ENCODE measurements around the gene RAB3IP. TPM values are rescaled to one million over a fixed set of nuclear protein-coding genes. Genes with fewer than 3 reads are reported as not detected.

Gene RAB3IP
- total RNA-seq, 1 experiment from 2014 or later = 39.4 TPM

GRCh38 chr12:69816082-69816481, 77.4 kb downstream of the RAB3IP start:
- no peak overlapping the region for H3K4me3 ChIP-seq (ENCODE audit: low read depth, low read length, poor library complexity, severe bottlenecking)
- BruUV-seq (replicated peaks) = no TSS peak
- intact Hi-C loops (cut with micrococcal nuclease; ENCODE audit: unreplicated experiment) = no loop called here
- ChIA-PET CTCF (no interaction called here), POLR2A (ENCODE audit: low non-redundant PET) (no interaction called here)
- no peaks in the 10 kb centered on the region for H3K9me3 ChIP-seq (ENCODE audit: low read depth, low read length, poor library complexity, severe bottlenecking)
- no peak overlapping the region for H3K27ac ChIP-seq (ENCODE audit: low read depth, low read length, poor library complexity, severe bottlenecking)
- H3K27me3 ChIP-seq (replicated peaks; ENCODE audit: insufficient read depth, low read depth, low read length, poor library complexity) = no peaks in the 10 kb centered on the region
- TF ChIP-seq EZH2 (IDR thresholded peaks at IDR 0.05; ENCODE audit: borderline replicate concordance, low read depth, low read length, poor library complexity, severe bottlenecking) = no peak
- TF ChIP-seq CTCF (conservative IDR thresholded peaks at IDR 0.05; ENCODE audit: low read depth, low read length) = no peak
- no peak for DNase-seq (ENCODE audit: low spot score)
- H3K36me3 ChIP-seq (ENCODE audit: insufficient read depth, low read length, poor library complexity, severe bottlenecking) = no peaks in the 10 kb centered on the region
- peaks cover 5% of the 10 kb centered on the region for H3K4me1 ChIP-seq (ENCODE audit: insufficient read depth, low read length, poor library complexity, severe bottlenecking)

GRCh38 chr12:69821032-69821455, 82.4 kb downstream of the RAB3IP start:
- peak overlapping the region; percentile 32 for H3K4me3 ChIP-seq (ENCODE audit: low read depth, low read length, poor library complexity, severe bottlenecking)
- BruUV-seq (replicated peaks) = no TSS peak
- DNase-seq (ENCODE audit: low spot score) = no peak
- POLR2A ChIA-PET (ENCODE audit: low non-redundant PET) = no interaction called here
- no peaks in the 10 kb centered on the region for H3K27me3 ChIP-seq (replicated peaks; ENCODE audit: insufficient read depth, low read depth, low read length, poor library complexity)
- H3K4me1 ChIP-seq (ENCODE audit: insufficient read depth, low read length, poor library complexity, severe bottlenecking) = peaks cover 32% of the 10 kb centered on the region
- no peaks in the 10 kb centered on the region for H3K9me3 ChIP-seq (ENCODE audit: low read depth, low read length, poor library complexity, severe bottlenecking)
- CTCF ChIA-PET = no interaction called here
- no peaks in the 10 kb centered on the region for H3K36me3 ChIP-seq (ENCODE audit: insufficient read depth, low read length, poor library complexity, severe bottlenecking)
- intact Hi-C loops (cut with micrococcal nuclease; ENCODE audit: unreplicated experiment) = loop anchor here (5.0 kb wide), 2 partner anchors 79 to 166 kb away; no protein-coding TSS in a partner anchor
- no peak for TF ChIP-seq EZH2 (IDR thresholded peaks at IDR 0.05; ENCODE audit: borderline replicate concordance, low read depth, low read length, poor library complexity, severe bottlenecking)
- no peak for TF ChIP-seq CTCF (conservative IDR thresholded peaks at IDR 0.05; ENCODE audit: low read depth, low read length)
- peak overlapping the region; percentile 81 for H3K27ac ChIP-seq (ENCODE audit: low read depth, low read length, poor library complexity, severe bottlenecking)

GRCh38 chr12:69821456-69822159, 82.9 kb downstream of the RAB3IP start:
- peak overlapping the region; percentile 81 for H3K27ac ChIP-seq (ENCODE audit: low read depth, low read length, poor library complexity, severe bottlenecking)
- TSS peak; percentile 73 for BruUV-seq (replicated peaks)

More at GRCh38 chr12:69821456-69822159, 82.9 kb downstream of the RAB3IP start:
- Histone ChIP-seq H3K36me3 (ENCODE audit: insufficient read depth, low read length, poor library complexity, severe bottlenecking) (no peaks in the 10 kb centered on the region), H3K9me3 (ENCODE audit: low read depth, low read length, poor library complexity, severe bottlenecking) (no peaks in the 10 kb centered on the region), H3K4me1 (ENCODE audit: insufficient read depth, low read length, poor library complexity, severe bottlenecking) (peaks cover 32% of the 10 kb centered on the region), H3K27me3 (replicated peaks; ENCODE audit: insufficient read depth, low read depth, low read length, poor library complexity) (no peaks in the 10 kb centered on the region), H3K4me3 (ENCODE audit: low read depth, low read length, poor library complexity, severe bottlenecking) (peak overlapping the region; percentile 32)
- CTCF ChIA-PET = interaction anchor here (0.5 kb wide), 1 partner anchor 42 kb away, joined by 3 read pairs; no protein-coding TSS in a partner anchor
- TF ChIP-seq CTCF (conservative IDR thresholded peaks at IDR 0.05; ENCODE audit: low read depth, low read length) (no peak), EZH2 (IDR thresholded peaks at IDR 0.05; ENCODE audit: borderline replicate concordance, low read depth, low read length, poor library complexity, severe bottlenecking) (no peak)
- POLR2A ChIA-PET (ENCODE audit: low non-redundant PET) = no interaction called here
- DNase-seq (ENCODE audit: low spot score) = peak; percentile 97
- intact Hi-C loops (cut with micrococcal nuclease; ENCODE audit: unreplicated experiment) = loop anchor here (5.0 kb wide), 2 partner anchors 79 to 166 kb away; no protein-coding TSS in a partner anchor
